ENCODE data around the gene PRKAR1B. TPM values are rescaled to one million over a fixed set of nuclear protein-coding genes. Genes with fewer than 3 reads are reported as not detected.
A peak's percentile ranks its signal among the peaks of the same experiment; 100 is the strongest.
"Not testable (repeated sequence)": the region's sequence is repeated elsewhere in the genome, so short reads cannot be mapped to it uniquely, and the experiment has no call there.

PRKAR1B gene
- total RNA-seq, 1 experiment from 2014 or later: 62.0 TPM

- DNase-seq (ENCODE audit: low read depth, low spot score): no peak
- in situ Hi-C loops (cut with HindIII; ENCODE audit: low pct_unique_long_range_greater_than_20kb, low sequenced_read_pairs) (no loop called here), intact Hi-C loops (cut with micrococcal nuclease; ENCODE audit: unreplicated experiment) (loop anchor here (5.0 to 10.0 kb wide), 2 partner anchors 113 to 306 kb away; no protein-coding TSS in a partner anchor)
- H3K4me1 ChIP-seq (ENCODE audit: control insufficient read depth, insufficient read depth, low read length): peaks cover 12% of the 10 kb centered on the region
- ChIA-PET POLR2A (no interaction called here), CTCF (no interaction called here)
- no peaks in the 10 kb centered on the region for H3K9me3 ChIP-seq (ENCODE audit: control insufficient read depth, insufficient read depth, low read depth, low read length)
- ATAC-seq: no peak
- no peaks in the 10 kb centered on the region for H3K36me3 ChIP-seq (ENCODE audit: control insufficient read depth, insufficient read depth, low read length)
- no peak overlapping the region for H3K27ac ChIP-seq (ENCODE audit: low read length)
- no peak overlapping the region for H3K4me3 ChIP-seq (ENCODE audit: low read depth in 2 of 2, low read length in 2 of 2)
- TF ChIP-seq, protein P1, sequence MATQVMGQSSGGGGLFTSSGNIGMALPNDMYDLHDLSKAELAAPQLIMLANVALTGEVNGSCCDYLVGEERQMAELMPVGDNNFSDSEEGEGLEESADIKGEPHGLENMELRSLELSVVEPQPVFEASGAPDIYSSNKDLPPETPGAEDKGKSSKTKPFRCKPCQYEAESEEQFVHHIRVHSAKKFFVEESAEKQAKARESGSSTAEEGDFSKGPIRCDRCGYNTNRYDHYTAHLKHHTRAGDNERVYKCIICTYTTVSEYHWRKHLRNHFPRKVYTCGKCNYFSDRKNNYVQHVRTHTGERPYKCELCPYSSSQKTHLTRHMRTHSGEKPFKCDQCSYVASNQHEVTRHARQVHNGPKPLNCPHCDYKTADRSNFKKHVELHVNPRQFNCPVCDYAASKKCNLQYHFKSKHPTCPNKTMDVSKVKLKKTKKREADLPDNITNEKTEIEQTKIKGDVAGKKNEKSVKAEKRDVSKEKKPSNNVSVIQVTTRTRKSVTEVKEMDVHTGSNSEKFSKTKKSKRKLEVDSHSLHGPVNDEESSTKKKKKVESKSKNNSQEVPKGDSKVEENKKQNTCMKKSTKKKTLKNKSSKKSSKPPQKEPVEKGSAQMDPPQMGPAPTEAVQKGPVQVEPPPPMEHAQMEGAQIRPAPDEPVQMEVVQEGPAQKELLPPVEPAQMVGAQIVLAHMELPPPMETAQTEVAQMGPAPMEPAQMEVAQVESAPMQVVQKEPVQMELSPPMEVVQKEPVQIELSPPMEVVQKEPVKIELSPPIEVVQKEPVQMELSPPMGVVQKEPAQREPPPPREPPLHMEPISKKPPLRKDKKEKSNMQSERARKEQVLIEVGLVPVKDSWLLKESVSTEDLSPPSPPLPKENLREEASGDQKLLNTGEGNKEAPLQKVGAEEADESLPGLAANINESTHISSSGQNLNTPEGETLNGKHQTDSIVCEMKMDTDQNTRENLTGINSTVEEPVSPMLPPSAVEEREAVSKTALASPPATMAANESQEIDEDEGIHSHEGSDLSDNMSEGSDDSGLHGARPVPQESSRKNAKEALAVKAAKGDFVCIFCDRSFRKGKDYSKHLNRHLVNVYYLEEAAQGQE (IDR thresholded peaks at IDR 0.05; ENCODE audit: insufficient read depth in 1 of 2, low read depth in 2 of 2, low read length in 1 of 2): no peak
- no peak for TF ChIP-seq TCF7L2 (IDR thresholded peaks at IDR 0.05; ENCODE audit: low read depth, low read length)
- no peak for TF ChIP-seq SIN3A (IDR thresholded peaks at IDR 0.05; ENCODE audit: borderline replicate concordance, insufficient read depth, low read depth, low read length)
- TF ChIP-seq POLR2AphosphoS5 (IDR thresholded peaks at IDR 0.05; ENCODE audit: low read depth, low read length): no peak
- no peak for TF ChIP-seq CTCF (IDR thresholded peaks at IDR 0.05)
- BruUV-seq (replicated peaks): no TSS peak
- no peaks in the 10 kb centered on the region for H3K27me3 ChIP-seq (ENCODE audit: control insufficient read depth, insufficient read depth, low read length)
Observed at GRCh38 chr7:637826-638225, 89.3 kb downstream of the PRKAR1B start.

DNA sequence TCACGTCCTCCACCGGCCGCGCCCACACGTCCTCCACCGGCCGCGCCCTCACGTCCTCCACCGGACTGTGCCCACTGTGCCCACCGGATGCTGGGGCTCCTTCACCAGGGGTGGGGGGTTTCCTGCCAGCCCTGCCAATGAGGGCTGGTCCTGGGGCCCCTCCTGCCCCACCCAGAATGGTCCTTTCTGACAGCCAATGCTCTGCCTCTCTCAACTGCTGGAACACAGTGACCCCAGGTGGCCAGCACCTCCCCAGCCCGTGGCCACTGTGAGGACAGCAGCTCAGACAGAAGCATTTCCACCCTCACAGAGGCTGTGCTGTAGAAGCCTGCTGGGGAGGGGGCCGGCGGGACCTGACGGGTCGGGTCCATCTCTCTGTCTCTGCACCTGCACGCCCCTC lies 90.7 kb downstream of the PRKAR1B start:
- peak overlapping the region; percentile 62 for H3K27ac ChIP-seq (ENCODE audit: low read length)
- ChIA-PET POLR2A (interaction anchor here (0.6 kb wide), 1 partner anchor 20 kb away, joined by 6 read pairs; no protein-coding TSS in a partner anchor), CTCF (interaction anchor here (0.6 to 1.5 kb wide), 10 partner anchors 8 to 356 kb away, joined by 3 to 5 read pairs (median 4); partner anchors contain the start of gene PDGFA)
- peak overlapping the region; percentile 42 to 44 for H3K4me3 ChIP-seq (ENCODE audit: low read depth in 2 of 2, low read length in 2 of 2)
- BruUV-seq (replicated peaks): no TSS peak
- intact Hi-C loops (cut with micrococcal nuclease; ENCODE audit: unreplicated experiment): loop anchor here (5.0 to 10.0 kb wide), 2 partner anchors 112 to 304 kb away; no protein-coding TSS in a partner anchor
- no peaks in the 10 kb centered on the region for H3K36me3 ChIP-seq (ENCODE audit: control insufficient read depth, insufficient read depth, low read length)
- peaks cover 12% of the 10 kb centered on the region for H3K4me1 ChIP-seq (ENCODE audit: control insufficient read depth, insufficient read depth, low read length)
- ATAC-seq (peak; percentile 96), DNase-seq (ENCODE audit: low read depth, low spot score) (peak; percentile 61)
- H3K9me3 ChIP-seq (ENCODE audit: control insufficient read depth, insufficient read depth, low read depth, low read length): no peaks in the 10 kb centered on the region
- in situ Hi-C loops (cut with HindIII; ENCODE audit: low pct_unique_long_range_greater_than_20kb, low sequenced_read_pairs): no loop called here
- TF ChIP-seq SIN3A (IDR thresholded peaks at IDR 0.05; ENCODE audit: borderline replicate concordance, insufficient read depth, low read depth, low read length): peak; percentile 59; the same call in 1 of the 2 replicates
- TF ChIP-seq POLR2AphosphoS5 (IDR thresholded peaks at IDR 0.05; ENCODE audit: low read depth, low read length): no peak
- no peaks in the 10 kb centered on the region for H3K27me3 ChIP-seq (ENCODE audit: control insufficient read depth, insufficient read depth, low read length)

DNA sequence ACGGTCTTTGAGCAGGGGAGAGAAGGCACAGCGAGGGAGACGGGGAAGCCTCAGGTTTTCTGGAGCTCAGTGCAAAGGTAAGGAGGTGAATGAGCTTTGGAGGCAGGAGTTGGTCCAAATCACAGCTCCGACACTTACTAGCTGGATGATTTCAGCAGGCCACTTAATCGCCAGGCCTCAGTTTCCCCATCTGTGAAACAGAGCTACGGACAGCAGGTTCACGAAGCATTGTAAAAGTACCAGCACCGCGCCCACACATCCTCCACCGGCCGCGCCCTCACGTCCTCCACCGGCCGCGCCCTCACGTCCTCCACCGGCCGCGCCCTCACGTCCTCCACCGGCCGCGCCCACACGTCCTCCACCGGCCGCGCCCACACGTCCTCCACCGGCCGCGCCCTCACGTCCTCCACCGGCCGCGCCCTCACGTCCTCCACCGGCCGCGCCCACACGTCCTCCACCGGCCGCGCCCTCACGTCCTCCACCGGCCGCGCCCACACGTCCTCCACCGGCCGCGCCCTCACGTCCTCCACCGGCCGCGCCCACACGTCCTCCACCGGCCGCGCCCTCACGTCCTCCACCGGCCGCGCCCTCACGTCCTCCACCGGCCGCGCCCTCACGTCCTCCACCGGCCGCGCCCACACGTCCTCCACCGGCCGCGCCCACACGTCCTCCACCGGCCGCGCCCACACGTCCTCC lies 91.2 kb downstream of the PRKAR1B start:
- Histone ChIP-seq H3K4me1 (ENCODE audit: control insufficient read depth, insufficient read depth, low read length) (peaks cover 12% of the 10 kb centered on the region), H3K27ac (ENCODE audit: low read length) (peak overlapping the region; percentile 82), H3K4me3 (ENCODE audit: low read depth in 2 of 2, low read length in 2 of 2) (peak overlapping the region; percentile 60 to 91)
- BruUV-seq (replicated peaks); H3K9me3 ChIP-seq (ENCODE audit: control insufficient read depth, insufficient read depth, low read depth, low read length); H3K36me3 ChIP-seq (ENCODE audit: control insufficient read depth, insufficient read depth, low read length); H3K27me3 ChIP-seq (ENCODE audit: control insufficient read depth, insufficient read depth, low read length); DNase-seq (ENCODE audit: low read depth, low spot score); in situ Hi-C loops (cut with HindIII; ENCODE audit: low pct_unique_long_range_greater_than_20kb, low sequenced_read_pairs): not testable (repeated sequence)
- CTCF ChIA-PET: interaction anchor here (0.6 to 1.5 kb wide), 8 partner anchors 39 to 357 kb away, joined by 3 to 5 read pairs (median 4); partner anchors contain the start of gene PDGFA
- ATAC-seq: peak; percentile 52
- intact Hi-C loops (cut with micrococcal nuclease; ENCODE audit: unreplicated experiment): loop anchor here (5.0 to 10.0 kb wide), 2 partner anchors 111 to 304 kb away; no protein-coding TSS in a partner anchor
- POLR2A ChIA-PET: interaction anchor here (0.6 kb wide), 2 partner anchors 19 to 360 kb away, joined by 3 to 6 read pairs; no protein-coding TSS in a partner anchor
